Endodermal cell (in vitro differentiated cells): Measurements from ENCODE around the gene PAF1. TPM values are rescaled to one million over a fixed set of nuclear protein-coding genes. Genes with fewer than 3 reads are reported as not detected.

Source experiments
- DNase-seq: peaks from one replicate; pipeline ENCODE4 v3.0.0-alpha.2; 2017
- H3K27ac ChIP-seq: 2 replicates; pipeline ENCODE4 v1.5.1; 2013; ENCODE audit warnings: mild to moderate bottlenecking, low read depth, low read length, moderate library complexity
- H3K27me3 ChIP-seq: 2 replicates; pipeline ENCODE4 v1.6.1; 2013; ENCODE audit warnings: mild to moderate bottlenecking, low read length, moderate library complexity; ENCODE audit not compliant: insufficient read depth, control insufficient read depth, poor library complexity, severe bottlenecking
- H3K36me3 ChIP-seq: 2 replicates; pipeline ENCODE4 v1.7.0; 2013; ENCODE audit warnings: mild to moderate bottlenecking, low read length, moderate library complexity; ENCODE audit not compliant: control insufficient read depth, insufficient read depth
- H3K4me1 ChIP-seq: one replicate; pipeline ENCODE4 v1.7.0; 2013; ENCODE audit warnings: low read length; ENCODE audit not compliant: control insufficient read depth, insufficient read depth
- H3K4me3 ChIP-seq: 2 replicates; pipeline ENCODE4 v1.5.1; 2013; ENCODE audit warnings: mild to moderate bottlenecking, low read length, moderate library complexity
- H3K9ac ChIP-seq: 2 replicates; pipeline ENCODE4 v1.6.1; 2013; ENCODE audit warnings: mild to moderate bottlenecking, low read length, moderate library complexity; ENCODE audit not compliant: poor library complexity, severe bottlenecking; ENCODE audit errors: extremely low read depth
- H3K9me3 ChIP-seq: 2 replicates; pipeline ENCODE4 v1.6.1; 2013; ENCODE audit warnings: mild to moderate bottlenecking, low read length, moderate library complexity; ENCODE audit not compliant: control insufficient read depth
- H3K27ac Mint-ChIP-seq: 2 replicates; pipeline ENCODE4 v1.8.0; 2020; ENCODE audit warnings: mixed read lengths
- H3K27me3 Mint-ChIP-seq: 2 replicates; pipeline ENCODE4 v1.8.0; 2021; ENCODE audit warnings: mild to moderate bottlenecking, mixed read lengths; ENCODE audit not compliant: insufficient read depth
- H3K36me3 Mint-ChIP-seq: 2 replicates; pipeline ENCODE4 v1.8.0; 2020; ENCODE audit warnings: low read depth, mixed read lengths
- H3K4me1 Mint-ChIP-seq: 2 replicates; pipeline ENCODE4 v1.8.0; 2020; ENCODE audit warnings: mixed read lengths
- H3K4me3 Mint-ChIP-seq: 2 replicates; pipeline ENCODE4 v1.8.0; 2020; ENCODE audit warnings: mild to moderate bottlenecking, moderate library complexity, mixed read lengths
- H3K9me3 Mint-ChIP-seq: 2 replicates; pipeline ENCODE4 v1.8.0; 2020; ENCODE audit warnings: mild to moderate bottlenecking, mixed read lengths
- WGBS, 2 experiments: methylation state at CpG; one replicate each; pipeline versions ENCODE4 v1.1.5 to v1.1.7; 2013; ENCODE audit warnings: missing lambda C conversion rate in 2 of 2, mixed read lengths in 1 of 2; ENCODE audit not compliant: insufficient coverage in 1 of 2, insufficient read length in 1 of 2; 5-methylcytosine and 5-hydroxymethylcytosine counted together
- total RNA-seq, 2 donors: library from RNA; stranded (reverse); fragmentation: NEBNext Ultra II Directional in 1 of 2; extraction: Animal tissue kit (Norgen Biotek cat#: 25700) in 1 of 2; gene quantifications; 2 replicates in 1 of 2; 3 replicates in 1 of 2; pipeline ENCODE4 v1.2.1, GENCODE V29; 2021
- TF ChIP-seq, protein P1 (sequence below): fragments of 200-600 bp; sonication (generic); conservative IDR thresholded peaks from 2 replicates; pipeline ENCODE4 v1.5.0; 2021; ENCODE audit warnings: antibody characterized with exemption, mild to moderate bottlenecking

Gene PAF1
- total RNA-seq, 2 donors from 2014 or later, result 28.4 to 28.8 TPM

DNA sequence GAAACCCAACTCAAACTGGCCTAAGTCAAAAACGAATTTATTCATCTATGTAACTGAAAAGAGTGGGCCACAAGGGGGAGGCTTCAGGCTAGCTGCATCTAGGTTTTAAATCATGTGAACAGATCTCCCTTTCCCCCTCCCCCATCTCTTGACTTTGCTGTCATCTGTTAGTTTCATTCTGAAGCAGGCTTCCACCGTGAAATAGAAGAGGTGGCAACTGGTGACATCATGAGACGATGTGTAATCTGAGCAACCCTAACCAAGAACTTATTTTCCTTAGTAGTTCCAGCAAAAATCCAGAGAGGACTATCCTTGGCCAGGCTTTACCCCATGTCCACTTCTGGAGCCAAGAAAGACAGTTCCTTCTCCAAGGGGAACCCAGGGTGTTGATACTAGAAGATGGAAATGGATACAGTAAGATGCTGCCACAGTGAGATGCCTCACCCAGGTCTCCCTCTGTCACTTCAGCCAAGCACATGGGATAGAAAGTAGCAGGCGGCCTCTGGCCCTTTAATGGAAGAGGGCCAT, 39.3 kb downstream of the PAF1 start:
- Mint-ChIP-seq H3K36me3 (peaks cover 66% of the 10 kb centered on the region), H3K27me3 (no peaks in the 10 kb centered on the region), H3K27ac (no peak overlapping the region), H3K4me1 (peaks cover 10% of the 10 kb centered on the region), H3K9me3 (no peaks in the 10 kb centered on the region), H3K4me3 (no peak overlapping the region)
- peaks cover 3% of the 10 kb centered on the region for H3K4me1 ChIP-seq
- no peak overlapping the region for H3K4me3 ChIP-seq
- no peaks in the 10 kb centered on the region for H3K27me3 ChIP-seq
- WGBS, 2 experiments, result 89 to 96% methylated on average over 3 to 4 of the region's 4 CpGs
- DNase-seq, result no peak
- H3K27ac ChIP-seq, result no peak overlapping the region
- no peak overlapping the region for H3K9ac ChIP-seq
- H3K36me3 ChIP-seq, result peaks cover 83% of the 10 kb centered on the region
- H3K9me3 ChIP-seq, result no peaks in the 10 kb centered on the region
- TF ChIP-seq, protein P1, sequence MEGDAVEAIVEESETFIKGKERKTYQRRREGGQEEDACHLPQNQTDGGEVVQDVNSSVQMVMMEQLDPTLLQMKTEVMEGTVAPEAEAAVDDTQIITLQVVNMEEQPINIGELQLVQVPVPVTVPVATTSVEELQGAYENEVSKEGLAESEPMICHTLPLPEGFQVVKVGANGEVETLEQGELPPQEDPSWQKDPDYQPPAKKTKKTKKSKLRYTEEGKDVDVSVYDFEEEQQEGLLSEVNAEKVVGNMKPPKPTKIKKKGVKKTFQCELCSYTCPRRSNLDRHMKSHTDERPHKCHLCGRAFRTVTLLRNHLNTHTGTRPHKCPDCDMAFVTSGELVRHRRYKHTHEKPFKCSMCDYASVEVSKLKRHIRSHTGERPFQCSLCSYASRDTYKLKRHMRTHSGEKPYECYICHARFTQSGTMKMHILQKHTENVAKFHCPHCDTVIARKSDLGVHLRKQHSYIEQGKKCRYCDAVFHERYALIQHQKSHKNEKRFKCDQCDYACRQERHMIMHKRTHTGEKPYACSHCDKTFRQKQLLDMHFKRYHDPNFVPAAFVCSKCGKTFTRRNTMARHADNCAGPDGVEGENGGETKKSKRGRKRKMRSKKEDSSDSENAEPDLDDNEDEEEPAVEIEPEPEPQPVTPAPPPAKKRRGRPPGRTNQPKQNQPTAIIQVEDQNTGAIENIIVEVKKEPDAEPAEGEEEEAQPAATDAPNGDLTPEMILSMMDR, result no peak

DNA sequence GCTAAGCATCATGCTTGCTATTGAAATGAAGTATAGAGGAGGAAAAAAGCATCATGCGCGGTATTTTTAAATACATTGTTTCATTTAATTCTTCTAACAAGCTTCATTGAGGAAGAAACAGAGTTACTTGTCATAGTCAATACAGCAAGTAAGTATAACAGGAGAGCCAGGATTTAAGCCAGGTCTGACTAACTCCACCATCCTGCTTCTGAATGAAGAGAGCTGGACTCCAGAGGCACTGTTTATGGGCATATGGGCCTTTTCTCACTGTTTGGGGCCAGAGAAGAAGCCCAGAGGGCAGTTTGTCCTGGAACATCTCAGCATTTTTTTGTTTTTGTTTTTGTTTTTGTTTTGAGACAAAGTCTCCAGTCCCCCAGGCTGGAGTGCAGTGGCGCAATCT, 40.8 kb downstream of the PAF1 start:
- H3K9me3 ChIP-seq, result no peaks in the 10 kb centered on the region
- peaks cover 51% of the 10 kb centered on the region for H3K36me3 Mint-ChIP-seq
- no peak overlapping the region for H3K4me3 Mint-ChIP-seq
- peaks cover 23% of the 10 kb centered on the region for H3K4me1 Mint-ChIP-seq
- no peaks in the 10 kb centered on the region for H3K27me3 ChIP-seq
- DNase-seq, result no peak
- no peak overlapping the region for H3K27ac ChIP-seq
- TF ChIP-seq, protein P1, result no peak
- H3K4me3 ChIP-seq, result no peak overlapping the region
- peaks cover 74% of the 10 kb centered on the region for H3K36me3 ChIP-seq
- WGBS, 2 experiments, result 94 to 100% methylated on average over 1 of the region's 3 CpGs
- H3K9me3 Mint-ChIP-seq, result no peaks in the 10 kb centered on the region
- H3K4me1 ChIP-seq, result peaks cover 8% of the 10 kb centered on the region
- no peak overlapping the region for H3K9ac ChIP-seq
- H3K27ac Mint-ChIP-seq, result no peak overlapping the region
- H3K27me3 Mint-ChIP-seq, result no peaks in the 10 kb centered on the region

DNA sequence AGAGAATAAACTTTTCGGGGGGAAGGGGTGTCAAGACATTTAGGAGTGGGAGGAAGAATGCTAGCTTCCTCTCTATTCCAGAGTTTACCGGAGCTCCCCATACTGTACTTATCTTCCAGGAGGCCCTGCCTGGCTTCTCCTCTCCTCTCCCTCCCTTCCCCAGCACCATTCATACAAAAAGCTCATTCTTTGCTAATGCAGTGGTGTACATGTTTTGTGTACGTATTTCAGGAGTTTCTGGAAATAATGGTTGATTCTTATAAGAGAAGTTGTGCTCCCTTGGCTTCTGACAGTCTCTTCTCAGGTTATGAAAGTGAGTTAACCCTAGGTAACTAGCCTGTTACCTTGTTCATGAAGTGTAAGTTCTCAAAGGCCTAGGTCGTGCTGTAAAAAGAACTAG, 41.6 kb downstream of the PAF1 start:
- WGBS, 2 experiments, result 94 to 100% methylated on average over 2 to 3 of the region's 4 CpGs
- H3K27me3 Mint-ChIP-seq, result no peaks in the 10 kb centered on the region
- no peak for DNase-seq
- no peaks in the 10 kb centered on the region for H3K9me3 Mint-ChIP-seq
- Histone ChIP-seq H3K9me3 (no peaks in the 10 kb centered on the region), H3K4me3 (no peak overlapping the region), H3K9ac (no peak overlapping the region), H3K27ac (no peak overlapping the region), H3K4me1 (peaks cover 8% of the 10 kb centered on the region), H3K36me3 (peaks cover 77% of the 10 kb centered on the region), H3K27me3 (no peaks in the 10 kb centered on the region)
- peaks cover 43% of the 10 kb centered on the region for H3K36me3 Mint-ChIP-seq
- H3K27ac Mint-ChIP-seq, result no peak overlapping the region
- peaks cover 31% of the 10 kb centered on the region for H3K4me1 Mint-ChIP-seq
- H3K4me3 Mint-ChIP-seq, result no peak overlapping the region
- TF ChIP-seq, protein P1, result no peak
